ENCODE data around the gene FBXW2.
"Not testable (repeated sequence)": the region's sequence is repeated elsewhere in the genome, so short reads cannot be mapped to it uniquely, and the experiment has no call there.

FBXW2 gene

GRCh38 chr9:120779227-120779626 lies 14.0 kb downstream of the FBXW2 start:
- no peak for DNase-seq (ENCODE audit: low read depth)

DNA sequence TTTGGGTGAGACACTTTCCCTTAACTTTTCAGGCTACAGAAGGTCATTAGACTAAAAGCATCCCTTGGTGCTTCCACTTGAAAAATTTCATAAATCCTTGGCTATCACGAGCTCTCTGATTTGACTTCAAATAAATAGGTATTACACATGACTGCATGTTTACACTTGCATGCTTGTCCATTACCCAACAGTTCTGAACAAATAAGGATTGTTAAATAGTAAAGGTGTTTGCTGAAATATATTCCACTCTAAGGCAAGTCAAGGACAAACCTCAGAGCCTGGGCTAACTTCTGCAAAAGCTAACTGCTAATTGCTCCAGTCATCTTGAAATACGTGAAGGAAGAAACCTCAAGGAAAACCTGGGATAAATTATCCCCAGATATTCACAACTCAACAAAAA lies 14.5 kb downstream of the FBXW2 start:
- no peak for DNase-seq (ENCODE audit: low read depth)

DNA sequence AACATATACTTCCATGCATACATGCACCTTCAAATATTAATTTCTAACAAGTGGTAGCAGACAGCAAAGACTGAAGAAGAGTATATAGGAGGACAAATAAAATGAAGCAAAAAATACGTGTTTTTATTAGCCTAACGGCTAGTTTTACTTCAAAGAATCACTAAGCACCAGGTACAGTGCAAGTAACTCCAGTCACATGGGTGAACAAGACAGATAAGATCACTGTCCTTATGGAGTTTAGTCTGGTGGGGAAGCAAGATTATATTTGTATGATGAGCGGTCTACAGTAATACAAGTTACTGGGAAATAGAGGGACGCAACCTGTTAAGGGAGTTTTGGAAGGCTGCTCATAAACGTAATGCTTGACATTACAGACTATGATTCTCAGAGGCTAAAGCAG lies 16.0 kb downstream of the FBXW2 start:
- no peak for DNase-seq (ENCODE audit: low read depth)

DNA sequence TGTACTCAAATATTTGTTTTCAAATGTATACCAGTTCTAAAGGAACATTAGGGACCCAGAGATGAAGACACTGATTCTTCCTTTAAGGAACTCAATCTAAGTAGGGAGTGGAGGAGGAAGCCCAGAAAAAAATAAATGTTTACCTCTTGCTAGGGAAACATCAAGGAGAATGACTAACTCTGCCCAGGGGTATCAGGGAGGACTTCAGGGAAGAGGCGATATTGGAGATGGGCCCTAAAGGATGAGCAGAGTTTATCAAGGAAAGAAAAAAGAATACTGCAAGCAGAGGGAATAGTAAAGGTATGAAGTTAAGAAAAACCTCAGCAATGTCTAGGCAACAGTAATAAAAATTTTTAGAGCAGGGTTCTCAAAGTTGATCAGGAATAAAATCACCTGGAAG lies 16.4 kb downstream of the FBXW2 start:
- DNase-seq (ENCODE audit: low read depth): no peak

DNA sequence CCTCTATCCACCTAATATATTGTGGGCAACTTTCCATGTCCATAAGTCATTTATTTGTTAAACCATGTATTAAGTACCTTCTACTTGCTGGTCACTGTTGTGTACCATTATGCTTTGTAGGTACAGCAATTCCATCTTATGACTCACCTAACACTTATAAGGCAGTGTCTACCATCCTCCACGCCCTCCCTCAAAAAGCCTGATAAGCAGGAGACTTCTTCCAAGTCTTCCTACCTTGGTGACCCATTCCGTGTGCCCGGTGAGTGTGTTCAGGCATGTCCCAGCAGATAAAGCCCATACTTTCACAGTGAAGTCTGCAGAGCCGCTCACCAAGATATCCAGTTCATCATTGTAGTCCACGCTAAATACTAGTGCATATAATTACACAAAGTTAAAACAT lies 17.4 kb downstream of the FBXW2 start:
- DNase-seq (ENCODE audit: low read depth): no peak

DNA sequence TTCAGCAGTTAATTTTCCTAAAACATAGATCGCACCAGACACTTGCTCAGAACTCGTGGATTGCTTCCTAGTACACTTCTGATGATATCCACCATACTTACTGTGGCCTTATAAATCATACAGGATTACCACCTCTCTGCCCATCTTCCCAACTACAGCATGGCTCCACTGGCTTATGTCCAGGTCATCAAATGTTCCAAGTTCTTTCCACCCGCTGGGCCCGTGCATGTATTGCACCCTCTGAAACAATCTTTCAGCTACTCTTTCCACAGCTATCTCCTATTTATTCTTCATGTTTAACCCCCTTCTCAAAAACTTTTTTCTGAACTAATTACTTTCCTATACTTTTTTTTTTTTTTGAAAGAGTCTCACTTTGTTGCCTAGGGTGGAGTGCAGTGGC lies 18.5 kb downstream of the FBXW2 start:
- no peak for DNase-seq (ENCODE audit: low read depth)

GRCh38 chr9:120773256-120773655 lies 20.0 kb downstream of the FBXW2 start:
- DNase-seq (ENCODE audit: low read depth): no peak

DNA sequence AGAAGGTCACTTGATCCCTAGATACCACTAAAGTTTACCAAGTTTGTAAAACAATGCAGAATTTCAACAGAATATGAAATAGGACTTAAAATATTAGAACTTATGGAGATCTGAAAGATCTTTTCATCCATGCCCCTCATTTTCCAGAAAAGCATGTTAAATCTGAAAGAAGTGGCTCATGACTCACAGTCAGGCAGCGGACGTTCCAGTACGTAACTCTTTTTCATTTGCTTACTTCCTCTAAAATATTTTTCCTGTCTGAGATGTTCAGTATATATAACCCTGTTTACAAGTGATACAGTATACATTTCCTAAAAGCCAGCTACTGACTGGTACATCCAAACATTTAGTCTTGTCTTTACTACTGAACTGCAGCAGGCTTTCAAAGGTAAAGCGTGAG lies 22.3 kb downstream of the FBXW2 start:
- no peak for DNase-seq (ENCODE audit: low read depth)

DNA sequence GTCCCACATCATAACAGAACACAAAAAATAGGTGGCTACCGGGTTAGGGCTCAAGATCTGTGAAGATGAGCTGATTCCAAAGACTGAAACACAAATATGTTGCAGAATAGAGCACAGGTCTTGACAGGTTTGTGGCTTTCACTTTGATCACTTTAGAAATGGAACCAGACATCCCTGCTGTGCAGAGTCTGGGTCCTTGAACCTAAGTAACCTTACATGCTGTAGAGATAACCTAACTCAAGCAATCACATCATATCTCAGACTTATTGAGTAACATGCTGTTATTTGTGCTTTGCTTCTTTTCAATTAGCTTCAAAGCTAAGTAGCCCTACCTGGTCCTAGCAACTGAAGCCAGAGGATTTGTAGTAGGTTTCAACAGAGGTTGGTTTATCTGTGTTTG lies 24.3 kb downstream of the FBXW2 start:
- DNase-seq (ENCODE audit: low read depth): no peak

- DNase-seq (ENCODE audit: low read depth): no peak
These were observed 25.0 kb downstream of the FBXW2 start for GRCh38 chr9:120768247-120768646.

DNA sequence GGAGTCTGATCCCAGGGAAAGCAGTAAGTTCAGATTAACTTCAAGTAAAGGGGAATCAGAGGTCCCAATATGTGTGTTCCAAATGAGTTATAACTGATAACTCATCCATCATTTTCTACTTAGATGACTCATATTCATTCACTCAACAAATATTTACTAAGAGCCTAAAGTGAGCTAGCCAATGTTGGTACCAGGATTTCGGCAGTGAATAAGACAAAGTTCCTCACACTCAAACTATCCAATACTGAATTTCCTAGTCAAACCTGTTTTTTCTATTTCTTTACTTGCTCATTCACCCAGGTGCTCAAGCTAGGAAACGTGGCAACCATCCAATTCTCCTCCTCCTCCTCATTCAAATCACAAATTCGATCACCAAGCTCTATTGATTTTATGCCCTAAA lies 25.8 kb downstream of the FBXW2 start:
- no peak for DNase-seq (ENCODE audit: low read depth)

- DNase-seq (ENCODE audit: low read depth): no peak
These were observed 27.2 kb downstream of the FBXW2 start for GRCh38 chr9:120765910-120766425.

DNA sequence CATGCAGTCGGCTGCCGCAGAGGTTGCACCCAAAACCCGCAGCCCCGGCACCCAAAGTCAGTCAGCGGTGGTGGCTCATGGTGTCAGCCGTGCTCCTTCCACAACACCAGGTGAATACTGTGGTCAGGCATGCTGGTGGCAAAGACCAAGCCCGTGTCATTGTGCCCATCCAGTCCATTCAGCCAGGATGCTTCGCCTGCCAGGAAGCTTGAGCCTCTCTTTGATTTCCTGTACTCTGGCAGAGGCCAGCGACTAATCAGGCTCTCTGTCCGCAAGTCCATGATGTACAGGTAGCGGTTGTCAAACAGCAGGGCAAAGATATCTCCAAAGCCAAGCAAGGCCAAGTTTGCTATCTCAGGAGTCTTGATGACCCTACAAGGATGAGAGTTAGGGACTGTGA lies 28.7 kb downstream of the FBXW2 start:
- DNase-seq (ENCODE audit: low read depth): no peak

- DNase-seq (ENCODE audit: low read depth): no peak
These were observed 32.2 kb downstream of the FBXW2 start for GRCh38 chr9:120761006-120761405.

GRCh38 chr9:120759755-120760400 lies 33.3 kb downstream of the FBXW2 start:
- DNase-seq (ENCODE audit: low read depth): no peak

- DNase-seq (ENCODE audit: low read depth): no peak
These were observed 34.7 kb downstream of the FBXW2 start for GRCh38 chr9:120758544-120758943.

GRCh38 chr9:120757026-120757913 lies 35.9 kb downstream of the FBXW2 start:
- DNase-seq (ENCODE audit: low read depth): no peak

DNA sequence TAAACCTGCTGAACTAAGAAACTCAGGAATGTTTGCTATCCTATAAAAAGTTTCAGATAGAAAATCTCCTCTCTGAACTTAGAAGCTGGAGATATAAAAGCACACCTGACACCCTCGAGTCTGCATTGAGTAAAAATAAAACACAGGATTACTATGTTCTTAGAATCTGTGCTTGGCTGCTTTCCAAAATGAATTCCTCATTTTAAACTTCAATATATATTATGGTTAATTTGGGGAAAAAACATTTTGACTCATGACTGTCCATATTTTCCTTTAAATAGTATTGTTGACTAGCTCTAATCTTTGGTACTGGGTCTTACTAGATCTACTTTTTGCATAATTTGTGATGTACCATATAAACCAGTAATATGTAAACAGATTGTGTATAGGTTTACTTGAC lies 36.7 kb downstream of the FBXW2 start:
- DNase-seq (ENCODE audit: low read depth): no peak

DNA sequence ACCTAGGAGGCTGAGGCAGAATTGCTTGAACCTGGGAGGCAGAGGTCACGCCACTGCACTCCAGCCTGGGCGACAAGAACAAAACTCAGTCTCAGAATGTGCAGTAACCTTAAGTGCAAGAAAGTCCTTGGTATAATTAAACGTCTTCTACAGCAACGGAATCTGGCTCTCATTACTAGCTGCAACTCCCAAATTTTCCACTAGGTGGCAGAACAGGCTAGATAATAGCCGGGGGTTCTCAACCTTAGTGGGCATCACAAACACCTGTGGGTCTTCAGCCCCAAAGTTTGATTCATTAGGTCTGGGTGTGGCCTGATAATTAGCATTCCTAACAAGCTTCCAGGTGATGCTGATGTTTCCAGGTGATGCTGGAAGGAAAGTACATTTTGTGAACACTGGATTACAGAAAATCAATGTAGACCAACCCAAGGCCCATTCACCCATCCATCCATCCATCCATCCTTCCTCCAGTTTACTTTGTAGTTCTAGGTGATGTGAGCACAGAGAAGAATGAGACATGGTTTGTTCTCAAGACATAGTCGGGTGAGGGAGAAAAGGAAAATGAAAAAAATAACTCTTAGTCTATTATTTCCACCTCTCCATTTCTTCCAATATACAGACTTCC lies 37.3 kb downstream of the FBXW2 start:
- DNase-seq (ENCODE audit: low read depth): no peak

- DNase-seq (ENCODE audit: low read depth): no peak
These were observed 38.2 kb downstream of the FBXW2 start for GRCh38 chr9:120755044-120755443.

- DNase-seq (ENCODE audit: low read depth): no peak
These were observed 42.8 kb downstream of the FBXW2 start for GRCh38 chr9:120750421-120750820.

DNA sequence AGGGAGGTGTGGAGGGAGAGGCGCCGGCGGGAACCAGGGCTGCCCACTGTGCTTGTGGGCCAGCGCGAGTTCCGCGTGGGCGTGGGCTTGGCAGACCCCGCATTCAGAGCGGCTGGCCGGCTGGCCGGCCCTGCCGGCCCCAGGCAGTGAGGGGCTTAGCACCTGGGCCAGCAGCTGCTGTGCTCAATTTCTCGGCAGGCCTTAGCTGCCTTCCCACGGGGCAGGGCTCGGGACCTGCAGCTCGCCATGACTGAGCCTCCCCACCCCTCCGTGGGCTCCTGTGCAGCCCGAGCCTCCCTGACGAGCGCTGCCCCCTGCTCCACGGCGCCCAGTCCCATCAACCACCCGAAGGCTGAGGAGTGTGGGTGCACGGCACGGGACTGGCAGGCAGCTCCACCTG lies 46.9 kb downstream of the FBXW2 start:
- not testable (repeated sequence) for DNase-seq (ENCODE audit: low read depth)

GRCh38 chr9:120745278-120745677 lies 47.9 kb downstream of the FBXW2 start:
- no peak for DNase-seq (ENCODE audit: low read depth)
